ENCODE results near the gene SPATA2L.

DNA sequence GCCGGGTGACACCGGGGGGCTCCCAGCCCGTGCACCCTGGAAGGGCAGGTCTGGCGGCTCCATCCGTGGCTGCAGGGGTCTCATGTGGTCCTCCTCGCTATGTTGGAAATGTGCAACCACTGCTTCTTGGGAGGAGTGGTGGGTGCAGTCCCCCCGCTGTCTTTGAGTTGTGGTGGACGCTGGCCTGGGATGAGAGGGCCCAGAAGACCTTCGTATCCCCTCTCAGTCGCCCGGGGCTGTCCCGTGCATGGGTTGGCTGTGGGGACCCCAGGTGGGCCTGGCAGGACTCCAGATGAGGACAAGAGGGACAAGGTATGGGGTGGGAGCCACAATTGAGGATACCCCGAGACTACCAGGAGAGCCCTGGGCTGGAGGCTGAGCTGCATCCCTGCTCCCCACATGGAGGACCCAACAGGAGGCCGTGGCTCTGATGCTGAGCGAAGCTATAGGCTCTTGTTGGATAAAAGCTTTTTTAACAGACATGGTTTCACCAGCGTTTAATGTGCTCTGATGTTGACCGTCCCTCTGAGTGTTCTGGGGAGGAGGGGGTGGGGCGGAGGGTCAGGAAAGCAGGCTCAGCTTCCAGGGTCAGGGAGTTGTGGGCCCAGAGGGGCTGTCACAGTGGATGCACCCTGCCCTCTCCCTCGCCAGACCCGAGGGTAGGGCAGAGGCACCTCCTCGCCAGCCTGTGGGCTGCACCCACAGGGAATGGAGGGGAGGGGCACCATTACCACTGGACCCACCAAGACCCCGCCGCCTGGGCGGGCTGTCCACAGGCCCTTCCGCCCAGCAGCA, 5.4 kb downstream of the SPATA2L start:
- TF ChIP-seq POLR2A (IDR thresholded peaks at IDR 0.05; ENCODE audit: low read depth, low read length) (no peak; the same call in 1 of the 2 replicates), RFX5 (IDR thresholded peaks at IDR 0.05; ENCODE audit: low read depth, low read length) (no peak), EP300 (IDR thresholded peaks at IDR 0.05; ENCODE audit: borderline replicate concordance in 1 of 2, control insufficient read depth in 1 of 2, low read depth in 2 of 2, low read length in 2 of 2) (no peak), SIX5 (IDR thresholded peaks at IDR 0.05; ENCODE audit: low read depth, low read length, severe bottlenecking) (no peak)
- TF ChIP-seq, protein P1, sequence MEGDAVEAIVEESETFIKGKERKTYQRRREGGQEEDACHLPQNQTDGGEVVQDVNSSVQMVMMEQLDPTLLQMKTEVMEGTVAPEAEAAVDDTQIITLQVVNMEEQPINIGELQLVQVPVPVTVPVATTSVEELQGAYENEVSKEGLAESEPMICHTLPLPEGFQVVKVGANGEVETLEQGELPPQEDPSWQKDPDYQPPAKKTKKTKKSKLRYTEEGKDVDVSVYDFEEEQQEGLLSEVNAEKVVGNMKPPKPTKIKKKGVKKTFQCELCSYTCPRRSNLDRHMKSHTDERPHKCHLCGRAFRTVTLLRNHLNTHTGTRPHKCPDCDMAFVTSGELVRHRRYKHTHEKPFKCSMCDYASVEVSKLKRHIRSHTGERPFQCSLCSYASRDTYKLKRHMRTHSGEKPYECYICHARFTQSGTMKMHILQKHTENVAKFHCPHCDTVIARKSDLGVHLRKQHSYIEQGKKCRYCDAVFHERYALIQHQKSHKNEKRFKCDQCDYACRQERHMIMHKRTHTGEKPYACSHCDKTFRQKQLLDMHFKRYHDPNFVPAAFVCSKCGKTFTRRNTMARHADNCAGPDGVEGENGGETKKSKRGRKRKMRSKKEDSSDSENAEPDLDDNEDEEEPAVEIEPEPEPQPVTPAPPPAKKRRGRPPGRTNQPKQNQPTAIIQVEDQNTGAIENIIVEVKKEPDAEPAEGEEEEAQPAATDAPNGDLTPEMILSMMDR (IDR thresholded peaks at IDR 0.05 in 2 of 3, conservative IDR thresholded peaks at IDR 0.05 in 1 of 3; ENCODE audit: control insufficient read depth in 2 of 3, extremely low read depth in 1 of 3, insufficient read depth in 1 of 3, low read depth in 3 of 3, low read length in 3 of 3), result no peak
- TF ChIP-seq, protein P2, sequence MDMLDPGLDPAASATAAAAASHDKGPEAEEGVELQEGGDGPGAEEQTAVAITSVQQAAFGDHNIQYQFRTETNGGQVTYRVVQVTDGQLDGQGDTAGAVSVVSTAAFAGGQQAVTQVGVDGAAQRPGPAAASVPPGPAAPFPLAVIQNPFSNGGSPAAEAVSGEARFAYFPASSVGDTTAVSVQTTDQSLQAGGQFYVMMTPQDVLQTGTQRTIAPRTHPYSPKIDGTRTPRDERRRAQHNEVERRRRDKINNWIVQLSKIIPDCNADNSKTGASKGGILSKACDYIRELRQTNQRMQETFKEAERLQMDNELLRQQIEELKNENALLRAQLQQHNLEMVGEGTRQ (IDR thresholded peaks at IDR 0.05; ENCODE audit: borderline replicate concordance, low read depth, low read length), result no peak
